Measurements from ENCODE around the gene CDH8.

- TF ChIP-seq CTCF (IDR thresholded peaks at IDR 0.05) = no peak
- TF ChIP-seq POLR2A (IDR thresholded peaks at IDR 0.05) = no peak
- TF ChIP-seq EP300 (IDR thresholded peaks at IDR 0.05) = no peak
- no peak for TF ChIP-seq POLR2AphosphoS5 (IDR thresholded peaks at IDR 0.05)
Observed at GRCh38 chr16:61968242-61969076, 67.8 kb downstream of the CDH8 start.

Data from gastroesophageal sphincter (tissue), 3 donors.